Right ventricle myocardium inferior (tissue), 1 donor: Measurements from ENCODE around the gene IL17B. TPM values are rescaled to one million over a fixed set of nuclear protein-coding genes. Genes with fewer than 3 reads are reported as not detected.

Source experiments
- ATAC-seq: fragments of 200-7000 bp; cut with Tn5 transposase; one replicate; pipeline ENCODE4 v1.9.1; 2020; ENCODE audit warnings: mild to moderate bottlenecking, moderate library complexity
- DNase-seq: peaks from one replicate; pipeline ENCODE4 v3.0.0; 2021; ENCODE audit errors: missing footprints
- intact Hi-C: fragments of 100-400 bp; cut with DNase I; formaldehyde crosslinking; loops from one replicate; pipeline ENCODE4 v1.11.0; 2022
- total RNA-seq: library from RNA; stranded (reverse); fragmentation: NEBNext Ultra II Directional; extraction: Animal tissue kit (Norgen Biotek cat#: 25700); gene quantifications from one replicate; pipeline ENCODE4 v1.2.1, GENCODE V29; 2021
- donor health status: DM: no; HTN: yes; CAD: no; lungs with severe emphysema.

Gene IL17B
- total RNA-seq, 1 donor from 2014 or later: not detected

DNA sequence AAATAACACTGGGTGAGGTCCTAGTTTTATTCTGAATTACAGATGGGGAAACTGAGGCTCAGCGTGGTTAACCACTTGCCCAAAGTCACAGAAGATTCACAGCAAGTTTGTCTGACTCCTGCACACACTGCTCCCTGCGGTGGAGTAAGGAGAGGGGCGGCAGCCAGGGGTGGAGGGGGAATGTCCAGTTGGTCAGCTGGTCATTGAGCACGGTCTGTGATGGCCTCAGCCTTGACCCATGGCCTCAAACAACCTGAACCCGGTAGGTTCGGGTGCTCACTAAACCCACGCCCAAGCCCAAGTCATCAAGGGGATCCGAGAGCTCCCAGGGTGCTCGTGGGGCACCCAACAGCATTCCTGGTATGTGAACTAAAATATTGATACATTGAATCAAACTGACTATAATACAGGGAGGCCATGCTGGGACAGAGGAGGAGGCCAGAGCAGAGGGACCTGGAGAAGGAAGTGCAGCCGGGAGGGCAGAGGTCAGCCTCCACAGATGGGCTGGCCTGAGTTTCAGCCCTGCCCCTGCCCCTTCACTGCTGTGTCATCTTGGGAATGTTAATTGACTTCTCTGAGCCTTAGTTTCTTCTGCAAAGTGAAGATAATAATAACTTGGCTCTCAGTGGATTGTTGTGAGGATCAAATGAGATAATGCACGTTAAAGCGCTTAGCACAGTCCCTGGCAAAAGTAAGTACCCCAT lies 3.6 kb upstream of the IL17B start:
- DNase-seq (no peak), ATAC-seq (no peak)
- intact Hi-C loops: loop anchor here (1.0 to 2.0 kb wide), 3 partner anchors 40 to 182 kb away; no protein-coding TSS in a partner anchor

GRCh38 chr5:149381986-149382338 lies 2.9 kb upstream of the IL17B start:
- ATAC-seq (peak; percentile 77), DNase-seq (peak; percentile 90)
- intact Hi-C loops: loop anchor here (1.0 to 2.0 kb wide), 3 partner anchors 41 to 183 kb away; no protein-coding TSS in a partner anchor

DNA sequence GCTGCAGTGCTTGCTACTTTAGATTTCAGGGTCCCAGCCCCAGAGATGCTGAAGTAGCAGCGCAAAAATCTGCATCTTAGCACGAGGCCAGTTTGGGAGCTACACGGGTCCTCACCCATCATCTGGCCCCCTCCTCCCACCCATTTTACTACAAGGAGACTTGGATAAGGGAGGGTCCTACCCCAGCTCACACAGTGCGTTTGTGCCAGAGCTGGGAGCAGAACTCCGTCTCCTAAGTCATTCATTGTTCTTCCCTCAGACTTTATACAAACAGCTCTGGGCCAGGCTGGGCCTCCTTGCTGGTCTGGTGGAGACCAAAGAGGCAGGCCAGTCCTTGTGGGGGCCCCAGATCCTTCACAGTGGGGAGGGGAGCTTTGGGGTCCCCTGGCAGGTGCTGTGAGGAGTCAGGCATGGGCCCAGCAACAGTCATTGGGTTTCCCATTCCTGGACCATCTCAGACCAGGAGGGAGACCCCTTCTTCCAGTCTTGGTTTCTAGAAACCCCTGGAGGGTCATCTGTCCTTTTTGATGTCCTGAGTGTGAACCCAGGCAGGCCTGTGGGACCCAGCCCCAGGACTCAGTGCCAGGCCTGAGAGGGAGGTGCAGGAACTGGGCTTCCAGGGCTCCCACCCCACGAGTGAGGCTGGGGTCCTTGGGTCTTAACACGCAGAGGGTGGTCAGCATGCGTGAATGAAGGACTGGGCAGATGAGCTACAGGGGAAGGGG lies 2.3 kb upstream of the IL17B start:
- DNase-seq (no peak), ATAC-seq (no peak)
- intact Hi-C loops: no loop called here

GRCh38 chr5:149380466-149381121 lies 1.5 kb upstream of the IL17B start:
- no peak for ATAC-seq
- intact Hi-C loops: no loop called here
- DNase-seq: no peak

DNA sequence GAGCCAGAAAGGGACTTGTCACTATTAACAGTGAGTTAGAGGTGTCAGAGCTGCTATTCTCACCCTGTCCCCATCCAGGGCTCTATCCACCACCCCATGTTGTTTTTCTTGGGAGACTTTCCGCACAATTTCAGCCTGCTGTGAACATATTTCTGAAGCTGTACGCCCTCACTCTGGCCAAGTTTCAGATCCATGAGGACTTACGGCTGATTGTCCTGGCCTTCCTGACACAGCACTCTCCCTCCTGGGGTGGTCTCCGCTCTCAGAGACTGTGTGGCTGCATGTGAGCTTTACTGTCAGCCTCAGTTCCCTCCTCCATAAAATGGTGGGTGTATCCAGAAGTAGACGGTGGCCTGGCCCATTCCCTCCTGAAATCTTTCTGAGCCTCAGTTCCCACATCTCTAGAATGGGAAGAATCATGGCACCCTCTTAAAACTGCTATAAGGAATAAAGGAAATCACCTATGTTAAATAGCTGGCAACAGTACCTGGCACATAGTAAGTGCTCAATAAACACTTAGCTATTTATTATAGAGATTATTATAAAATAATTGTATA lies 804 bp upstream of the IL17B start:
- ATAC-seq: no peak
- intact Hi-C loops: no loop called here
- DNase-seq: no peak

- intact Hi-C loops: no loop called here
- ATAC-seq: no peak
- no peak for DNase-seq
These were observed 761 bp downstream of the IL17B start for GRCh38 chr5:149378241-149378820.

DNA sequence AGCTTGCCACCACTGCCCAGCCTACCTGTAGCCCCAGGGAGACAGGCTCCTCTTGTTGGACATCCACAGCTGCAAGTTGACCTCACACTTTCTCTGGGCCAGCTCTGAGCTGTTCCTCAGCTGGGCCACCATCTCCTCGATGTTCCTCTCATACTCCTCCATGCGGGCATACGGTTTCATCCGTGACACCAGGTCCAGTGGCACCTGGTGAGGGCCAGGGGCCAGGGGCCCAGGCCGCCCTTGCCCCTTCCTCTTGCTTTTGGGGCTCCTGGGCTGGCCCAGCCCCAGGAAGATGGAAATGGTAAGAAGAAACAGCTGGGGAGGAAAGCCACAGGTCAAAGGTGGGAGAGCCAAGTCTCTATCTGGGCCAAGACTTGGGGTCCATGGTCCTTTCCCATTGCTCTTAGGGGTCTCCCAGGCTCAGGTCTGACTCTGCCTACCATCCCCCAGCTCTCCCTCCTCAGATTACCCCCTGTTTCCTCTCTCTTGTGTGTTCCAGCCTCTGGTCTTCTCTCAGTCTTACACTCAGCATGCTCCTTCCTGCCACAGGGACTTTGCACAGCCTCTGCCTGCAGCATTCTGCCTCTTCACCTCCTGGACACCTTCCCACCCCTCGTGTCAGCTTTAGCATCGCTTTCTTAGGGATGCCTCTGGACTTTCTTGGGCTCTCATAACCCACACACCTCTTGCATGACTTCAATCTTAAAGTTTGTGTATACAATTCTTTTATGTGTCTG lies 2.2 kb downstream of the IL17B start:
- no peak for DNase-seq
- intact Hi-C loops: no loop called here
- ATAC-seq: no peak

DNA sequence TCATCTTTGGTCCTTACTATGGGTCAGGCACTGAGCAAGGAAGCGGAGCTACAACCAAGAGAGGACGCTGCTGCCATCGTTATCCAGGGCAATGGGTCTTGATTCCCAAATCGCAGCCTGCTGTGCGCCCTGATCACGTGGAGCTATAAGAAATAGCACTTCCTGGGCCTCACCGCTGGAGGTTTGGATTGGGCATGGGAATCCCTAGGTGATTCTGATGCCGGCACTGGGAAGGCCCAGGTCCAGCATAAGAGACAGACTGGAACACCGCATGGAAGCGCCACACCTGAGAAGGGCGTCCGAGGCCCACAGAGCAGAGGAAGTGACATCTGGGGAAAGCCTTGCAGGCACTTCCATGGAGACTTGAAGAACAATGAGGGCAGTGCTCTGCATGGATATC lies 3.0 kb downstream of the IL17B start:
- DNase-seq: no peak
- no peak for ATAC-seq
- intact Hi-C loops: no loop called here

DNA sequence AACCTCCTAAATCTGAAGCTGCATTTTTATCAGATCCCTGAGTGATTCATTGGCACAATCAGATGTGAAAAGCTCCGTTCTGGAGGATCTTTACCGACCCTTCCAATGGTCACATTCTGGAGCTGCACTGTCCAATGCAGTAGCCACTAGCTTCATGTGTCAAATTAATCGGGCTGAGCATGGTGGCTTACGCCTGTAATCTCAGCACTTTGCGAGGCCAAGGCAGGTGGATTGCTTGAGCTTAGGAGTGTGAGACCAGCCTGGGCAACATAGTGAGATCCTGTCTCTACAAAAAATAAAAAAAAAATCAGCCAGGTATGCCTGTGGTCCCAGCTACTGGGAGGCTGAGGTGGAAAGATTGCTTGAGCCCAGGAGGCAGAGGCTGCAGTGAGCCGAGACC lies 3.7 kb downstream of the IL17B start:
- DNase-seq (no peak), ATAC-seq (no peak)
- intact Hi-C loops: no loop called here

- ATAC-seq: no peak
- no peak for DNase-seq
- intact Hi-C loops: no loop called here
These were observed 4.3 kb downstream of the IL17B start for GRCh38 chr5:149374801-149375200.

GRCh38 chr5:149374303-149374702 lies 4.8 kb downstream of the IL17B start:
- intact Hi-C loops: no loop called here
- no peak for DNase-seq
- no peak for ATAC-seq

DNA sequence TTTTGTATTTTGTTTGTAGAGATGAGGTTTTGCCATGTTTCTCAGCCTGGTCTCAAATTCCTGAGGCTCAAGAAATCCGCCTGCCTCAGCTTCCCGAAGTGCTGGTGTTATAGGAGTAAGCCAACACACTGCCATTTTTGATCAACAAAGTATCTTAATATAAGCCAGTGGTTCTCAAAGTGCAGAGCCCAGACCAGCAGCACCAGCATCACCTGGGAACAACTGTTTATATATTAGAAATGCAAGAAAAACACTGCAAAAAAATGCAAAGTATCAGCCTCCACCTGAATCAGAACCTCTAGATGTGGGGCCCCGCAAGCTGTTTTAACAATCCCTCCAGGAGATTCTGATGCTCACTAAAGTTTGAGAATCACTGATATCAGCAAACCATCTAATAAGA lies 6.2 kb downstream of the IL17B start:
- DNase-seq (no peak), ATAC-seq (no peak)
- intact Hi-C loops: no loop called here

DNA sequence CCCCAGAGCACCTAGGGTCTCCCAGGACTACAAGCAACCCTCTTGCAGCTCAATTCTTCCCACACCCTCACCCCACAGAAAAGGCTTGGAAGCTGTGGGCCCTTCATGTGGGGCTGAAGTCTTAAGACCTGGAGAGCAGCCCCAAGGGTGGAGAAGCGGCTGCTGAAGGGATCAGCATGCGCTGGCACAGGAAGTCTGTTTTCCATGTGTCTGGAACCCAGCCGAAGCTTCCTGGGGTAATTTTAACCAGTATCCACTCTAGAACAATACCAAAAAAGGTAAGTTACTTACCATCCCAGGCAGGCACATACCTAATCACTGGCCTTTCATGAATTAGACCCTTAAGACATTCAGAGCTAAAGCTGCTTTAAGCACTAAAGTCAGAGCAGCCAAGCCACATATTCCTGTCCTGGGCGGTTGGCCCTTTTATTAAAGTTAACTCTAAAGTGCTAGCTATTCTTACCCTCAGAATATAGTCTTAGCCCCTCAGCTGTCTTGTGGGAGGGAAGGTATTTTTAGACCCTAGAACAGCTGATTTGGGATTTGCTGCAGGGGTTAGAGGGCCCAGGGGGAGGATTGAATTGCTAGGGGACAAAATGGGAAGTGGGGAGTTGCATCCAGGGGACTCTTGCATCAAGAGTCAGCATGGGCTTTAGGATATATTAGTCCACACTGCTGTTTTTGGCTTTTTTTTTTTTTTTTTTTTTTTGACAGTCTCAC lies 6.9 kb downstream of the IL17B start:
- no peak for ATAC-seq
- intact Hi-C loops: no loop called here
- no peak for DNase-seq

GRCh38 chr5:149371296-149371962 lies 7.7 kb downstream of the IL17B start:
- intact Hi-C loops: loop anchor here (1.0 kb wide), 1 partner anchor 106 kb away; no protein-coding TSS in a partner anchor
- peak; percentile 77 for DNase-seq

DNA sequence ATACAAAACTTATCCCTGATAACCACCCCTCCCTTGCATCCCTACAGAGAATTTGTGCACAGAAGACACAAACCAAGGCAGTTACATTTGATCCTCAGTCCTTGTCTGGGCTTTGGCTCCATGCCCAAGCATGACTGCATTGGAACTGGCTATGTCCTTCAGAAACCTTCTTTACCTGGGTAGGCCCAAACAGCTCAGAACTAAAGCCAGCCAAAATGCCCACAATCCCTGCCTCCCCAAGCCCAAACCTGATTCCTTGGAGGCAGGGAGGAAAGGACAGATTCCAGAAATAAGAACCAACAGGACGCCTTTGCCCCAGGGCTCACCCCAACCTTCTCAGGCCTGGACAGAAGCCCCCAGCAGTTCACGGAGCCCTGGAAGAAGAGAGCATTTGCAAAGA lies 8.2 kb downstream of the IL17B start:
- DNase-seq (no peak), ATAC-seq (no peak)
- intact Hi-C loops: loop anchor here (1.0 kb wide), 1 partner anchor 106 kb away; no protein-coding TSS in a partner anchor

More at GRCh38 chr5:149371296-149371962, 7.7 kb downstream of the IL17B start:
- peak; percentile 69 for ATAC-seq

- DNase-seq (no peak), ATAC-seq (no peak)
- intact Hi-C loops: loop anchor here (5.0 kb wide), 1 partner anchor 51 kb away; no protein-coding TSS in a partner anchor
These were observed 11.0 kb downstream of the IL17B start for GRCh38 chr5:149367972-149368645.
